HepG2 (cell line): ENCODE data around the gene AP4S1. TPM values are rescaled to one million over a fixed set of nuclear protein-coding genes. Genes with fewer than 3 reads are reported as not detected.

Source experiments
- ATAC-seq: fragments of 200-7000 bp; cut with Tn5 transposase; 3 replicates; pipeline ENCODE4 v1.9.1; 2020; ENCODE audit warnings: mild to moderate bottlenecking, moderate library complexity
- BruUV-seq: library from RNA; stranded (reverse); fragments of 400-500 nt; replicated peaks from 2 replicates; lab custom pipeline; 2021; lab: Mats Ljungman, UMichigan
- CTCF ChIA-PET: fragments of 300-600 bp; formaldehyde crosslinking; extraction: SDS; loops from one replicate; lab custom pipeline; 2021; ENCODE audit warnings: low total read pairs, inconsistent platforms, low intra/inter-chr PET ratio; lab: Yijun Ruan, JAX
- POLR2A ChIA-PET: fragments of 350-600 bp; sonication (Branson Sonifier 250); formaldehyde crosslinking; loops from one replicate; lab custom pipeline; 2020; ENCODE audit warnings: antibody characterized with exemption, inconsistent platforms; lab: Yijun Ruan, JAX
- DNase-seq: peaks from one replicate; pipeline ENCODE4 v3.0.0-alpha.2; 2015; ENCODE audit warnings: low spot score
- FAIRE-seq: peaks from 3 replicates; lab custom pipeline; 2011; peaks lifted over from hg19 to GRCh38; lab: Jason Lieb, UNC
- H2AFZ ChIP-seq: one replicate; pipeline ENCODE4 v1.6.1; 2011; ENCODE audit warnings: low read length, inconsistent platforms
- H3K27ac ChIP-seq: fragments of 300-600 bp; 3 replicates; pipeline ENCODE4 v1.8.0; 2011; ENCODE audit warnings: mixed run types, mild to moderate bottlenecking, mixed read lengths, low read length, inconsistent platforms; ENCODE audit not compliant: insufficient read depth; ENCODE audit errors: extremely low read length
- H3K27me3 ChIP-seq, 2 experiments: fragments of 200-600 bp in 1 of 2; 2 replicates in 1 of 2; 3 replicates in 1 of 2; pipeline versions ENCODE4 v1.6.0 to v1.8.0; 2011; ENCODE audit warnings: low read length in 2 of 2, mild to moderate bottlenecking in 2 of 2, moderate library complexity in 2 of 2, inconsistent platforms in 1 of 2; ENCODE audit not compliant: insufficient read depth in 2 of 2, control insufficient read depth in 1 of 2
- H3K36me3 ChIP-seq, 2 experiments: fragments of 200-600 bp in 1 of 2; replicated peaks in 1 of 2; 2 replicates in 1 of 2; 3 replicates in 1 of 2; pipeline versions ENCODE4 v1.5.1 to v1.8.0; 2011; ENCODE audit warnings: low read length in 2 of 2, inconsistent platforms in 1 of 2; ENCODE audit not compliant: insufficient read depth in 2 of 2, control insufficient read depth in 1 of 2
- H3K4me1 ChIP-seq: 2 replicates; pipeline ENCODE4 v1.5.1; 2012; ENCODE audit warnings: low read length, inconsistent platforms; ENCODE audit not compliant: insufficient read depth
- H3K4me2 ChIP-seq: 2 replicates; pipeline ENCODE4 v1.6.0; 2011; ENCODE audit warnings: low read depth, low read length, inconsistent platforms
- H3K4me3 ChIP-seq, 3 experiments: fragments of 200-600 bp in 1 of 3; sonication (generic), shearing (Covaris generic) in 1 of 3; replicated peaks in 1 of 3; 2 replicates each; pipeline ENCODE4 v1.5.1; 2011 to 2016; ENCODE audit warnings: low read length in 3 of 3, inconsistent platforms in 2 of 3, low read depth in 2 of 3, mild to moderate bottlenecking in 2 of 3, control low read depth in 1 of 3, mixed read lengths in 1 of 3; ENCODE audit not compliant: insufficient read depth in 1 of 3
- H3K79me2 ChIP-seq: one replicate; pipeline ENCODE4 v1.6.1; 2011; ENCODE audit warnings: low read length, inconsistent platforms; ENCODE audit not compliant: insufficient read depth
- H3K9ac ChIP-seq: 2 replicates; pipeline ENCODE4 v1.6.0; 2011; ENCODE audit warnings: mild to moderate bottlenecking, low read depth, low read length, inconsistent platforms; ENCODE audit not compliant: insufficient read depth
- H3K9me3 ChIP-seq: 2 replicates; pipeline ENCODE4 v1.5.1; 2012; ENCODE audit warnings: mild to moderate bottlenecking, low read length
- H4K20me1 ChIP-seq: 2 replicates; pipeline ENCODE4 v1.6.0; 2011; ENCODE audit warnings: inconsistent platforms, mild to moderate bottlenecking, low read length, moderate library complexity; ENCODE audit not compliant: insufficient read depth
- CHCHD3 ChIP-seq: sonication (generic); formaldehyde crosslinking; IDR thresholded peaks from 2 replicates; pipeline ENCODE4 v1.8.0; 2022; ENCODE audit warnings: mild to moderate bottlenecking, missing genetic modification reagents, moderate library complexity
- FIP1L1 ChIP-seq: fragments of 200-400 bp; formaldehyde crosslinking; IDR thresholded peaks from 2 replicates; pipeline ENCODE4 v1.6.1; 2018; ENCODE audit warnings: low read depth, mild to moderate bottlenecking, low read length, moderate library complexity, borderline replicate concordance; ENCODE audit not compliant: insufficient read depth
- FOXO4 ChIP-seq: sonication (generic); formaldehyde crosslinking; conservative IDR thresholded peaks from 2 replicates; pipeline ENCODE4 v1.8.1; 2023; ENCODE audit warnings: missing genetic modification reagents
- GFI1 ChIP-seq: sonication (generic); formaldehyde crosslinking; IDR thresholded peaks from 2 replicates; pipeline ENCODE4 v1.5.0; 2020; ENCODE audit warnings: missing genetic modification reagents, mild to moderate bottlenecking, borderline replicate concordance
- HNRNPUL1 ChIP-seq: fragments of 200-400 bp; formaldehyde crosslinking; IDR thresholded peaks from 2 replicates; pipeline ENCODE4 v1.6.1; 2017; ENCODE audit warnings: low read depth, mild to moderate bottlenecking, low read length, moderate library complexity
- IRX3 ChIP-seq: sonication (generic); formaldehyde crosslinking; IDR thresholded peaks from 2 replicates; pipeline ENCODE4 v1.8.1; 2023; ENCODE audit warnings: mild to moderate bottlenecking, low read depth, missing genetic modification reagents, borderline replicate concordance
- KMT2A ChIP-seq: sonication (generic); formaldehyde crosslinking; IDR thresholded peaks from 2 replicates; pipeline ENCODE4 v1.4.0; 2020; ENCODE audit warnings: missing genetic modification reagents
- SCMH1 ChIP-seq: sonication (generic); formaldehyde crosslinking; IDR thresholded peaks from 2 replicates; pipeline ENCODE4 v1.9.0; 2021; ENCODE audit warnings: missing genetic modification reagents, mild to moderate bottlenecking, borderline replicate concordance
- SMYD3 ChIP-seq: sonication (generic); formaldehyde crosslinking; IDR thresholded peaks from 2 replicates; pipeline ENCODE4 v1.8.1; 2023; ENCODE audit warnings: mild to moderate bottlenecking, missing genetic modification reagents
- SOX6 ChIP-seq, 2 experiments: fragments of 450-650 bp in 1 of 2; sonication (generic) in 1 of 2; formaldehyde crosslinking in 1 of 2; IDR thresholded peaks; 2 replicates each; pipeline versions ENCODE4 v1.4.0 to v1.6.1; 2017 to 2020; ENCODE audit warnings: antibody characterized with exemption in 1 of 2, mild to moderate bottlenecking in 1 of 2, missing genetic modification reagents in 1 of 2
- TOPORS ChIP-seq: sonication (generic); formaldehyde crosslinking; IDR thresholded peaks from 2 replicates; pipeline ENCODE4 v1.8.0; 2023; ENCODE audit warnings: mild to moderate bottlenecking, missing genetic modification reagents
- ZBTB10 ChIP-seq: sonication (generic); formaldehyde crosslinking; IDR thresholded peaks from 2 replicates; pipeline ENCODE4 v1.4.0; 2020; ENCODE audit warnings: missing genetic modification reagents, borderline replicate concordance
- ZBTB25 ChIP-seq: IDR thresholded peaks from 2 replicates; pipeline ENCODE4 v1.6.1; 2018; ENCODE audit warnings: missing genetic modification reagents
- ZNF136 ChIP-seq: sonication (generic); formaldehyde crosslinking; IDR thresholded peaks from 2 replicates; pipeline ENCODE4 v1.8.1; 2022; ENCODE audit warnings: low read depth, mild to moderate bottlenecking, moderate library complexity, missing genetic modification reagents
- ZNF432 ChIP-seq: sonication (generic); formaldehyde crosslinking; IDR thresholded peaks from 2 replicates; pipeline ENCODE4 v1.5.0; 2020; ENCODE audit warnings: missing genetic modification reagents, mild to moderate bottlenecking, borderline replicate concordance
- ZNF576 ChIP-seq: sonication (generic); formaldehyde crosslinking; IDR thresholded peaks from 2 replicates; pipeline ENCODE4 v1.4.0; 2020; ENCODE audit warnings: mild to moderate bottlenecking, missing genetic modification reagents
- ZSCAN25 ChIP-seq: sonication (generic); formaldehyde crosslinking; IDR thresholded peaks from 2 replicates; pipeline ENCODE4 v1.8.0; 2022; ENCODE audit warnings: mild to moderate bottlenecking, missing genetic modification reagents
- ZSCAN31 ChIP-seq: sonication (generic); formaldehyde crosslinking; IDR thresholded peaks from 2 replicates; pipeline ENCODE4 v1.5.0; 2020; ENCODE audit warnings: low read depth, mild to moderate bottlenecking, missing genetic modification reagents
- WGBS: methylation state at CpG from one replicate; pipeline ENCODE4 v1.1.6; 2017; ENCODE audit warnings: low lambda C conversion rate; 5-methylcytosine and 5-hydroxymethylcytosine counted together
- in situ Hi-C: cut with HindIII; loops from 2 replicates; pipeline ENCODE4 v1.10.0; 2017; ENCODE audit warnings: low pct_unique_long_range_greater_than_20kb; ENCODE audit not compliant: extremely low pct_ligation_motif_present
- intact Hi-C: fragments of 100-400 bp; cut with micrococcal nuclease; formaldehyde crosslinking; loops from one replicate; pipeline ENCODE4 v1.10.0; 2022; ENCODE audit not compliant: unreplicated experiment
- polyA plus RNA-seq, 8 experiments: library from polyadenylated mRNA; depleted of rRNA in 3 of 8; stranded (reverse) in 7 of 8; unstranded in 1 of 8; fragments of >200 nt; fragmentation: Illumina TruSeq in 4 of 8; extraction: Trizol in 4 of 8; gene quantifications; 2 replicates each; pipeline versions ENCODE4 v1.2.1 to v1.2.3, GENCODE V29; 2011 to 2016; ENCODE audit warnings: low read depth in 4 of 8, missing spikeins in 1 of 8, mixed read lengths in 1 of 8; ENCODE audit not compliant: insufficient read depth in 1 of 8
- total RNA-seq, 5 experiments: library from RNA; depleted of rRNA; stranded (reverse); fragments of >200 nt; fragmentation: Illumina TruSeq; extraction: Trizol; gene quantifications; 2 replicates each; pipeline ENCODE4 v1.2.3, GENCODE V29; 2016; ENCODE audit warnings: low read depth in 1 of 5

AP4S1 gene
- total and polyA plus RNA-seq, 2 of the 13 experiments (the other 11 are each of a cell fraction or from before 2014, with no cell fraction given): 3.9 to 21.1 TPM

- in situ Hi-C loops: no loop called here
- intact Hi-C loops: no loop called here
- no peak overlapping the region for H2AFZ ChIP-seq
- DNase-seq (no peak), FAIRE-seq (no peak), ATAC-seq (peak; percentile 39)
- H3K36me3 ChIP-seq: peaks cover 21 to 56% of the 10 kb centered on the region in 2 experiments
- peaks cover 52% of the 10 kb centered on the region for H4K20me1 ChIP-seq
- H3K27ac ChIP-seq: no peak overlapping the region
- WGBS: 95% methylated on average over 1 of the region's 1 CpG
- POLR2A ChIA-PET: interaction anchor here (1.0 to 1.2 kb wide), 1 partner anchor 28 kb away, joined by 3 to 6 read pairs; the partner anchor contains the start of gene STRN3
- BruUV-seq: no TSS peak
- peaks cover 94% of the 10 kb centered on the region for H3K79me2 ChIP-seq
- H3K4me3 ChIP-seq: no peak overlapping the region
- no peak overlapping the region for H3K4me2 ChIP-seq
- no peak overlapping the region for H3K9ac ChIP-seq
- no peaks in the 10 kb centered on the region for H3K27me3 ChIP-seq
- CTCF ChIA-PET: no interaction called here
- peaks cover 8% of the 10 kb centered on the region for H3K4me1 ChIP-seq
- H3K9me3 ChIP-seq: peaks cover 18% of the 10 kb centered on the region
- no peak for TF ChIP-seq ZBTB10 (CRISPR knock-in tag)
- no peak for TF ChIP-seq ZSCAN25 (CRISPR knock-in tag)
- TF ChIP-seq IRX3 (CRISPR knock-in tag): no peak
- TF ChIP-seq SOX6 (IDR thresholded peaks at IDR 0.05): no peak
- TF ChIP-seq SOX6 (CRISPR knock-in tag; IDR thresholded peaks at IDR 0.05): no peak
- 0 out of 2 replicates have a peak, but pooled peaks have one; percentile 10 for TF ChIP-seq FOXO4 (CRISPR knock-in tag)
- 0 out of 2 replicates have a peak, but pooled peaks have one; percentile 57 for TF ChIP-seq SMYD3 (CRISPR knock-in tag)
- peak; percentile 47; the same call in 1 of the 2 replicates for TF ChIP-seq GFI1 (CRISPR knock-in tag)
- TF ChIP-seq KMT2A (CRISPR knock-in tag): 0 out of 2 replicates have a peak, but pooled peaks have one; percentile 41
- no peak for TF ChIP-seq HNRNPUL1
- no peak for TF ChIP-seq FIP1L1
- TF ChIP-seq ZNF576 (CRISPR knock-in tag): no peak
- TF ChIP-seq ZBTB25: no peak
- TF ChIP-seq ZNF432: peak; percentile 100
- peak; percentile 39; the same call in 1 of the 2 replicates for TF ChIP-seq ZNF136
- 0 out of 2 replicates have a peak, but pooled peaks have one; percentile 26 for TF ChIP-seq TOPORS
- no peak for TF ChIP-seq SCMH1
- 0 out of 2 replicates have a peak, but pooled peaks have one; percentile 52 for TF ChIP-seq ZSCAN31 (CRISPR knock-in tag)
- no peak for TF ChIP-seq CHCHD3
Observed at GRCh38 chr14:30998100-30998706, 27.2 kb upstream of the AP4S1 start.
